Naive thymus-derived CD4-positive, alpha-beta T cell (primary cell): Measurements from ENCODE around the gene ZFP30. TPM values are rescaled to one million over a fixed set of nuclear protein-coding genes. Genes with fewer than 3 reads are reported as not detected.

ENCODE experiments used
- ATAC-seq: fragments of 150-1000 bp; cut with Tn5 transposase; 2 replicates; pipeline ENCODE4 v1.10.0; 2021; ENCODE audit warnings: mild to moderate bottlenecking, moderate library complexity
- CTCF ChIA-PET: fragments of 350-600 bp; sonication (Branson Sonifier 250); formaldehyde crosslinking; loops from one replicate; lab custom pipeline; 2021; ENCODE audit warnings: antibody characterized with exemption; lab: Charles Lee
- POLR2A ChIA-PET: fragments of 350-600 bp; sonication (Branson Sonifier 250); formaldehyde crosslinking; loops from one replicate; lab custom pipeline; 2021; ENCODE audit warnings: antibody characterized with exemption, inconsistent platforms; lab: Charles Lee
- DNase-seq, 9 donors: peaks; one replicate each; pipeline versions ENCODE4 v3.0.0 to v3.0.0-alpha.2; 2020 to 2022; ENCODE audit warnings: mixed read lengths in 1 of 9
- H3K27ac ChIP-seq: one replicate; pipeline ENCODE4 v1.7.0; 2013; ENCODE audit warnings: mild to moderate bottlenecking, low read depth, low read length, moderate library complexity
- H3K27me3 ChIP-seq, 2 donors: one replicate each; pipeline ENCODE4 v1.7.0; 2013; ENCODE audit warnings: low read length in 2 of 2, mild to moderate bottlenecking in 2 of 2, moderate library complexity in 2 of 2; ENCODE audit not compliant: control insufficient read depth in 2 of 2, insufficient read depth in 2 of 2
- H3K36me3 ChIP-seq, 3 experiments: 1 replicate in 2 of 3; 2 replicates in 1 of 3; pipeline ENCODE4 v1.7.0; 2013; ENCODE audit warnings: low read length in 3 of 3, mild to moderate bottlenecking in 3 of 3, moderate library complexity in 1 of 3; ENCODE audit not compliant: insufficient read depth in 3 of 3, control insufficient read depth in 2 of 3
- H3K4me1 ChIP-seq, 2 donors: one replicate each; pipeline ENCODE4 v1.7.0; 2013; ENCODE audit warnings: low read length in 2 of 2, mild to moderate bottlenecking in 2 of 2, moderate library complexity in 1 of 2; ENCODE audit not compliant: control insufficient read depth in 2 of 2, insufficient read depth in 2 of 2
- H3K4me3 ChIP-seq: 2 replicates; pipeline ENCODE4 v1.7.0; 2013; ENCODE audit warnings: mild to moderate bottlenecking, low read length
- H3K9me3 ChIP-seq, 3 experiments: 1 replicate in 2 of 3; 2 replicates in 1 of 3; pipeline ENCODE4 v1.7.0; 2013; ENCODE audit warnings: low read length in 3 of 3; ENCODE audit not compliant: control insufficient read depth in 2 of 3
- H3K27ac Mint-ChIP-seq, 9 donors: one replicate each; pipeline ENCODE4 v1.8.0; 2020 to 2022; ENCODE audit warnings: mixed read lengths in 9 of 9, mild to moderate bottlenecking in 8 of 9, moderate library complexity in 5 of 9, inconsistent platforms in 2 of 9
- H3K27me3 Mint-ChIP-seq, 5 donors: one replicate each; pipeline ENCODE4 v1.8.0; 2021 to 2022; ENCODE audit warnings: mixed read lengths in 5 of 5, mild to moderate bottlenecking in 1 of 5
- H3K36me3 Mint-ChIP-seq, 5 donors: one replicate each; pipeline ENCODE4 v1.8.0; 2020 to 2022; ENCODE audit warnings: mixed read lengths in 5 of 5, mild to moderate bottlenecking in 3 of 5, inconsistent platforms in 1 of 5
- H3K4me1 Mint-ChIP-seq, 7 donors: one replicate each; pipeline ENCODE4 v1.8.0; 2020 to 2022; ENCODE audit warnings: mixed read lengths in 7 of 7, mild to moderate bottlenecking in 3 of 7, inconsistent platforms in 1 of 7
- H3K4me3 Mint-ChIP-seq, 10 donors: one replicate each; pipeline ENCODE4 v1.8.0; 2020 to 2022; ENCODE audit warnings: mild to moderate bottlenecking in 10 of 10, mixed read lengths in 10 of 10, moderate library complexity in 6 of 10, inconsistent platforms in 2 of 10
- H3K9me3 Mint-ChIP-seq, 11 donors: one replicate each; pipeline ENCODE4 v1.8.0; 2020 to 2022; ENCODE audit warnings: mixed read lengths in 11 of 11, mild to moderate bottlenecking in 4 of 11, inconsistent platforms in 1 of 11, moderate library complexity in 1 of 11
- intact Hi-C, 2 donors: fragments of 100-400 bp; cut with micrococcal nuclease; formaldehyde crosslinking; loops; one replicate each; pipeline ENCODE4 v1.15.1; 2023
- polyA plus RNA-seq, 2 donors: library from polyadenylated mRNA; unstranded; fragments of 300-500 nt; fragmentation: Illumina TruSeq; gene quantifications; one replicate each; pipeline ENCODE4 v1.2.3, GENCODE V29; 2021
- total RNA-seq, 6 experiments: library from RNA in 5 of 6; stranded (reverse) in 5 of 6; gene quantifications; 1 replicate in 5 of 6; 2 replicates in 1 of 6; pipeline ENCODE4 v1.2.3 and lab custom pipeline; 2021 to 2026

Gene ZFP30
- total and polyA plus RNA-seq, 7 experiments from 2014 or later = 2.7 to 18.9 (median 10.7) TPM

- POLR2A ChIA-PET = interaction anchor here (1.0 to 7.0 kb wide), 13 partner anchors 59 to 1379 kb away, joined by 3 to 53 read pairs (median 7); partner anchors contain the start of genes ZFP30, ZNF146, ZNF420 and ZNF527
- peaks cover 7 to 18% of the 10 kb centered on the region in 2 donors for H3K4me1 ChIP-seq
- no peaks in the 10 kb centered on the region for H3K27me3 ChIP-seq
- H3K27ac ChIP-seq = peak overlapping the region; percentile 93
- ATAC-seq (no peak), DNase-seq (peak in 1 of 9 donors; percentile 66)
- intact Hi-C loops = loop anchor here (1.0 to 10.0 kb wide), 23 partner anchors 61 to 1479 kb away; partner anchors contain the start of genes ZFP30 (in 2 of the 2), ZNF420 (in 2 of the 2), ZNF527 (in 2 of the 2) and ZNF568 (in 2 of the 2)
- H3K27ac Mint-ChIP-seq = peak overlapping the region; percentile 93 to 100 (median 99)
- no peaks in the 10 kb centered on the region for H3K27me3 Mint-ChIP-seq
- peaks cover 13 to 56% (median 39%) of the 10 kb centered on the region in 7 donors for H3K4me1 Mint-ChIP-seq
- CTCF ChIA-PET = no interaction called here
- peaks cover 0 to 4% (median 0%) of the 10 kb centered on the region in 3 experiments for H3K9me3 ChIP-seq
- H3K4me3 ChIP-seq = peak overlapping the region; percentile 80
- H3K36me3 ChIP-seq = peaks cover 0 to 17% (median 5%) of the 10 kb centered on the region in 3 experiments
- H3K4me3 Mint-ChIP-seq = peak overlapping the region; percentile 94 to 100 (median 98)
- peaks cover 5 to 75% (median 34%) of the 10 kb centered on the region in 11 donors for H3K9me3 Mint-ChIP-seq
- peaks cover 24 to 63% (median 48%) of the 10 kb centered on the region in 5 donors for H3K36me3 Mint-ChIP-seq
Measured at GRCh38 chr19:37593996-37594303, 61.3 kb downstream of the ZFP30 start.

GRCh38 chr19:37583340-37583739 is 71.9 kb downstream of the ZFP30 start:
- Histone ChIP-seq H3K4me3 (no peak overlapping the region), H3K27me3 (no peaks in the 10 kb centered on the region), H3K9me3 (peaks cover 0 to 91% (median 45%) of the 10 kb centered on the region in 3 experiments), H3K27ac (no peak overlapping the region), H3K36me3 (peaks cover 16 to 89% (median 51%) of the 10 kb centered on the region in 3 experiments), H3K4me1 (no peaks in the 10 kb centered on the region)
- peaks cover 12 to 65% (median 37%) of the 10 kb centered on the region in 11 donors for H3K9me3 Mint-ChIP-seq
- ChIA-PET POLR2A (interaction anchor here (0.7 kb wide), 1 partner anchor 129 kb away, joined by 3 read pairs; no protein-coding TSS in a partner anchor), CTCF (no interaction called here)
- DNase-seq = no peak
- peaks cover 0 to 4% (median 0%) of the 10 kb centered on the region in 7 donors for H3K4me1 Mint-ChIP-seq
- no peak for ATAC-seq
- no peak overlapping the region for H3K4me3 Mint-ChIP-seq
- intact Hi-C loops = no loop called here
- no peaks in the 10 kb centered on the region for H3K27me3 Mint-ChIP-seq
- peaks cover 25 to 35% (median 35%) of the 10 kb centered on the region in 5 donors for H3K36me3 Mint-ChIP-seq
- H3K27ac Mint-ChIP-seq = no peak overlapping the region

DNA sequence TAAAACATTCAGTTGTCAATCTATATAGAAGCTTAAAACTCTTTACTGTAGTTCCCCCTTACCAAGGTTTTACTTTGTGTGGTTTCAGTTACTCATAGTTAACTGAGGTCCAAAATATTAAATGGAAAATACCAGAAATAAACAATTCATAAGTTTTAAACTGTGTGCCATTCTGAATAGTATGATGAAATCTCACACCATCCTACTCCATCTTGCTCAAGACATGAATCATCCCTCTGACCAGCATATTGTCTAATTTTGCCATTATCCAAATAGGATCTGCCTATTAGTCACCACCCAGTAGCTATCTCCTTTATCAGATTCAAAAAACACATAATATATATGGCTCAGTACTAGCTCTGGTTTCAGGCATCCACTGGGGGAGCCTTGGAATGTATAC is 83.1 kb downstream of the ZFP30 start:
- no peaks in the 10 kb centered on the region for H3K4me1 Mint-ChIP-seq
- ATAC-seq (no peak), DNase-seq (no peak)
- H3K4me3 Mint-ChIP-seq = no peak overlapping the region
- Histone ChIP-seq H3K27me3 (no peaks in the 10 kb centered on the region), H3K4me1 (no peaks in the 10 kb centered on the region), H3K27ac (no peak overlapping the region), H3K4me3 (no peak overlapping the region), H3K36me3 (peaks cover 0 to 50% (median 0%) of the 10 kb centered on the region in 3 experiments), H3K9me3 (peaks cover 15 to 70% (median 30%) of the 10 kb centered on the region in 3 experiments)
- H3K27ac Mint-ChIP-seq = no peak overlapping the region
- peaks cover 9 to 60% (median 41%) of the 10 kb centered on the region in 5 donors for H3K36me3 Mint-ChIP-seq
- intact Hi-C loops = no loop called here
- peaks cover 0 to 69% (median 45%) of the 10 kb centered on the region in 11 donors for H3K9me3 Mint-ChIP-seq
- ChIA-PET CTCF (interaction anchor here (0.6 kb wide), 1 partner anchor 447 kb away, joined by 3 read pairs; no protein-coding TSS in a partner anchor), POLR2A (no interaction called here)
- no peaks in the 10 kb centered on the region for H3K27me3 Mint-ChIP-seq

GRCh38 chr19:37565370-37565669 is 89.9 kb downstream of the ZFP30 start:
- ChIA-PET POLR2A (no interaction called here), CTCF (no interaction called here)
- H3K9me3 ChIP-seq = peaks cover 33 to 96% (median 51%) of the 10 kb centered on the region in 3 experiments
- Mint-ChIP-seq H3K36me3 (peaks cover 25 to 75% (median 71%) of the 10 kb centered on the region in 5 donors), H3K4me3 (no peak overlapping the region), H3K27ac (no peak overlapping the region), H3K27me3 (no peaks in the 10 kb centered on the region), H3K9me3 (peaks cover 15 to 92% (median 57%) of the 10 kb centered on the region in 11 donors), H3K4me1 (no peaks in the 10 kb centered on the region)
- no peak overlapping the region for H3K27ac ChIP-seq
- DNase-seq (no peak), ATAC-seq (no peak)
- H3K27me3 ChIP-seq = no peaks in the 10 kb centered on the region
- intact Hi-C loops = no loop called here
- no peaks in the 10 kb centered on the region for H3K4me1 ChIP-seq
- peaks cover 0 to 59% (median 3%) of the 10 kb centered on the region in 3 experiments for H3K36me3 ChIP-seq
- H3K4me3 ChIP-seq = no peak overlapping the region

- no peak overlapping the region for H3K27ac ChIP-seq
- H3K27ac Mint-ChIP-seq = no peak overlapping the region
- no peaks in the 10 kb centered on the region for H3K27me3 Mint-ChIP-seq
- peaks cover 0 to 55% (median 3%) of the 10 kb centered on the region in 3 experiments for H3K36me3 ChIP-seq
- ChIA-PET CTCF (no interaction called here), POLR2A (no interaction called here)
- ATAC-seq = no peak
- H3K4me3 Mint-ChIP-seq = no peak overlapping the region
- intact Hi-C loops = no loop called here
- peaks cover 23 to 70% (median 66%) of the 10 kb centered on the region in 5 donors for H3K36me3 Mint-ChIP-seq
- no peaks in the 10 kb centered on the region for H3K4me1 ChIP-seq
- no peaks in the 10 kb centered on the region for H3K27me3 ChIP-seq
- DNase-seq = no peak
- peak overlapping the region; percentile 20 for H3K4me3 ChIP-seq
- H3K9me3 ChIP-seq = peaks cover 33 to 93% (median 47%) of the 10 kb centered on the region in 3 experiments
- peaks cover 11 to 89% (median 54%) of the 10 kb centered on the region in 11 donors for H3K9me3 Mint-ChIP-seq
- no peaks in the 10 kb centered on the region for H3K4me1 Mint-ChIP-seq
Measured at GRCh38 chr19:37564624-37565369, 90.5 kb downstream of the ZFP30 start.
